Subcutaneous abdominal adipose tissue (tissue), 5 donors: Measurements from ENCODE around the gene SVOP.
"Not testable (repeated sequence)": the region's sequence is repeated elsewhere in the genome, so short reads cannot be mapped to it uniquely, and the experiment has no call there.

Source experiments
- H3K27ac ChIP-seq: one replicate; pipeline ENCODE4 v1.7.0; 2013; ENCODE audit warnings: low read depth, mild to moderate bottlenecking, inconsistent platforms, low read length, moderate library complexity
- H3K27me3 ChIP-seq, 5 donors: one replicate each; pipeline ENCODE4 v1.7.0; 2013; ENCODE audit warnings: low read length in 5 of 5, inconsistent platforms in 1 of 5; ENCODE audit not compliant: control insufficient read depth in 5 of 5, insufficient read depth in 4 of 5
- H3K36me3 ChIP-seq, 5 donors: one replicate each; pipeline ENCODE4 v1.7.0; 2013; ENCODE audit warnings: low read length in 5 of 5; ENCODE audit not compliant: control insufficient read depth in 5 of 5, insufficient read depth in 5 of 5
- H3K4me1 ChIP-seq, 5 donors: one replicate each; pipeline ENCODE4 v1.7.0; 2013; ENCODE audit warnings: low read length in 5 of 5, mild to moderate bottlenecking in 3 of 5, moderate library complexity in 1 of 5; ENCODE audit not compliant: control insufficient read depth in 5 of 5, insufficient read depth in 5 of 5
- H3K4me3 ChIP-seq, 5 donors: one replicate each; pipeline ENCODE4 v1.7.0; 2013; ENCODE audit warnings: low read length in 5 of 5, low read depth in 1 of 5
- H3K9ac ChIP-seq, 5 donors: one replicate each; pipeline ENCODE4 v1.7.0; 2013; ENCODE audit warnings: low read length in 5 of 5, mild to moderate bottlenecking in 4 of 5, moderate library complexity in 3 of 5
- H3K9me3 ChIP-seq, 5 donors: one replicate each; pipeline ENCODE4 v1.7.0; 2013; ENCODE audit warnings: low read length in 5 of 5; ENCODE audit not compliant: control insufficient read depth in 5 of 5
- donor health status: healthy.
- donor health status: healthy.
- donor health status: healthy.
- donor health status: healthy.
- donor health status: healthy.

SVOP gene

DNA sequence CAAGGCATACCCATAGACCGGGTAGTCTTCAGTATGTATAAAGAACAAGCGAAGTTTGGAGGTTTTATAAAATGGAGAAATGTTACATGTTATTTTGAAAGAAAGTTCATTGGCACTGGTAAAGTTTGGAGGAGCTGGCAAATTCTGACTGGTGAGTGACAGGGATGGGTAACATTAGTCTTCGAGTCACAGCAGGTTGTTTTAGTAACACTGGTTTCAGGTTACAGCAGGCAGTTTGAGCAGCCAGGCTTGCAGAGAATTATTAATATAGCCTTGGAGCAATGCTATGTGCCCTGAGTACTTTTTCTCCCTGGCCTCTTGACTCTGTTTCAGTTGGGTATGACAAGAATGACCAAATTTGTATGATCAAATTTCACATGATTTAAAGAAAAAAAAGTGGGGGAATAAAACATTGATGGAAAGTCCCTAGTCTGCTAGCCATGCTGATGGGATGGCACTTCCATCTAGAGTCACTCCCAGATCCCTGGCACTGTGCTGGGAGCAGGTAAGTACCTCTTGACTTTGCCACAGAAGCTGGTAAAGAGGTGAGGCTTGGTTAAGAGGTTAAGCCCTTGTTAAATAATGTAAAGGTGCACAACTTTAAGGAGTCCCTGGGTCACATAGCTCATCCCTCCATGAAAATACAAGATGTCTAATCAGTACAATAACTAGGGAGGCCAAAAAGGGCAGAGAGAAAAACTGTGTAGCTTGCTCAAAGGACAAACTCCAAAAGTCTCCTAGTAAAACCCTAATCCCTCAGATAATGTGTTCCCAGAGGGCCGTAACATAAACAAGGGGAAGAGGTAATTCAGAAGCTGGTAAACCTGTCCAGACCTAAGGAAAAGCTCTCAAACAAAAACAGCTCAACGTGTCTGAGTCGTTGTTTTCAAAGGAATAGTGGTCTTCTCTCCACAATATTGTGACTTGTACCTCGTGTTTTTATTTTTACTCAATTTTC is 12.7 kb upstream of the SVOP start:
- H3K9me3 ChIP-seq, result peaks cover 0 to 5% (median 3%) of the 10 kb centered on the region in 5 donors
- no peaks in the 10 kb centered on the region for H3K36me3 ChIP-seq
- H3K27ac ChIP-seq, result no peak overlapping the region
- peaks cover 0 to 3% (median 0%) of the 10 kb centered on the region in 5 donors for H3K27me3 ChIP-seq
- H3K4me1 ChIP-seq, result no peaks in the 10 kb centered on the region
- H3K9ac ChIP-seq, result no peak overlapping the region
- H3K4me3 ChIP-seq, result no peak overlapping the region

GRCh38 chr12:109029411-109029810 is 8.5 kb upstream of the SVOP start:
- Histone ChIP-seq H3K36me3 (no peaks in the 10 kb centered on the region), H3K9me3 (no peaks in the 10 kb centered on the region), H3K27ac (no peak overlapping the region), H3K27me3 (peaks cover 0 to 3% (median 0%) of the 10 kb centered on the region in 5 donors), H3K9ac (no peak overlapping the region), H3K4me1 (peaks cover 0 to 4% (median 0%) of the 10 kb centered on the region in 5 donors), H3K4me3 (no peak overlapping the region)

GRCh38 chr12:109028624-109029023 is 7.8 kb upstream of the SVOP start:
- H3K4me1 ChIP-seq, H3K4me3 ChIP-seq, H3K27me3 ChIP-seq: not testable (repeated sequence)

GRCh38 chr12:109027767-109028166 is 6.9 kb upstream of the SVOP start:
- H3K9ac ChIP-seq, result no peak overlapping the region
- H3K36me3 ChIP-seq, result no peaks in the 10 kb centered on the region
- peaks cover 0 to 4% (median 0%) of the 10 kb centered on the region in 5 donors for H3K4me1 ChIP-seq
- no peak overlapping the region for H3K4me3 ChIP-seq
- no peak overlapping the region for H3K27ac ChIP-seq
- peaks cover 0 to 3% (median 0%) of the 10 kb centered on the region in 5 donors for H3K27me3 ChIP-seq
- H3K9me3 ChIP-seq, result no peaks in the 10 kb centered on the region

More at GRCh38 chr12:109028624-109029023, 7.8 kb upstream of the SVOP start:
- not testable (repeated sequence) for H3K9me3 ChIP-seq, H3K36me3 ChIP-seq, H3K9ac ChIP-seq, H3K27ac ChIP-seq

- H3K9me3 ChIP-seq, result no peaks in the 10 kb centered on the region
- H3K4me3 ChIP-seq, result no peak overlapping the region
Observed at GRCh38 chr12:109020146-109020795, 597 bp downstream of the SVOP start.

GRCh38 chr12:109018296-109018695 is 2.6 kb downstream of the SVOP start:
- H3K4me3 ChIP-seq, result no peak overlapping the region
- H3K9me3 ChIP-seq, result no peaks in the 10 kb centered on the region
- no peaks in the 10 kb centered on the region for H3K36me3 ChIP-seq
- no peak overlapping the region for H3K9ac ChIP-seq
- H3K27ac ChIP-seq, result no peak overlapping the region
- peaks cover 0 to 8% (median 5%) of the 10 kb centered on the region in 5 donors for H3K4me1 ChIP-seq
- peaks cover 0 to 4% (median 0%) of the 10 kb centered on the region in 5 donors for H3K27me3 ChIP-seq

More at GRCh38 chr12:109020146-109020795, 597 bp downstream of the SVOP start:
- Histone ChIP-seq H3K4me1 (peaks cover 0 to 8% (median 5%) of the 10 kb centered on the region in 5 donors), H3K9ac (no peak overlapping the region), H3K27ac (no peak overlapping the region), H3K27me3 (no peaks in the 10 kb centered on the region), H3K36me3 (no peaks in the 10 kb centered on the region)

GRCh38 chr12:109016978-109017377 is 3.9 kb downstream of the SVOP start:
- Histone ChIP-seq H3K27me3 (peaks cover 0 to 4% (median 0%) of the 10 kb centered on the region in 5 donors), H3K36me3 (no peaks in the 10 kb centered on the region), H3K9ac (no peak overlapping the region), H3K9me3 (no peaks in the 10 kb centered on the region), H3K4me3 (no peak overlapping the region), H3K4me1 (peaks cover 0 to 8% (median 5%) of the 10 kb centered on the region in 5 donors), H3K27ac (no peak overlapping the region)

GRCh38 chr12:109016016-109016415 is 4.9 kb downstream of the SVOP start:
- Histone ChIP-seq H3K4me3 (no peak overlapping the region), H3K9me3 (no peaks in the 10 kb centered on the region), H3K36me3 (no peaks in the 10 kb centered on the region), H3K4me1 (peaks cover 0 to 7% (median 3%) of the 10 kb centered on the region in 5 donors), H3K27ac (no peak overlapping the region), H3K9ac (no peak overlapping the region), H3K27me3 (peaks cover 0 to 4% (median 0%) of the 10 kb centered on the region in 5 donors)

DNA sequence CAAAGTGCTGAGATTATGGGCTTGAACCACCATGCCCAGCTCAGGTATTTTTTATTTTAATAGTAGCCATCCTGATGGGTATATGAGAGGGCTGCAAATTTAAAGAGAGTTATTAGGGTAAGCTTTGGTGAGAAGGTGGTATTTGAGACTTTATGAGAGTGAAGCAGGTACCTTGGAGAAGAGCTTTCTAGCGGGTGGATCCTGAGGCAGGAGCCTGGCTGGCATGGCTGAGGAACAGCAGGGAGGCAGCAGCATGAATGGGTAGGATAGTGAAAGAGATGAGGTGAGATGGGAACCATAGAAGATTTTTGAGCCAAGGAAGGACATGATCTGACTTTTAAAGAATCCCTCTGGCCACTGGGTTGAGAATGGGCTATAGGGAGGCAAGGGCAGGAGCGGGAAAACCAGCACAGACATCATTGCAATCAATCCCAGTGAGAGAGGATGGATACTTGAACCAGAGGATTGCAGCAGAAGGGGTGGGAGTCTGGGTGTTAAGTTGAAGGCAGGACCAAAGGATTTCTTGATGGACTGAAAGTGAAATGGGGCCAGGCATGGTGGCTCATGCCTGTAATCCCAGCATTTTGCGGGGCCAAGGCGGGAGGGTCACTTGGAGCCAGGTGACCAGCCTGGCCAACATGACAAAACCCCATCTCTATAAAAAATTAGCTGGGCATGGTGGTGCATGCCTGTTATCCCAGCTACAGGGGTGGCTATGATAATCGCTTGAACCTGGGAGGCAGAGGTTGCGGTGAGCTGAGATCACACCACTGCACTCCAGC is 5.7 kb downstream of the SVOP start:
- Histone ChIP-seq H3K27ac (no peak overlapping the region), H3K4me3 (no peak overlapping the region), H3K36me3 (no peaks in the 10 kb centered on the region), H3K9me3 (no peaks in the 10 kb centered on the region), H3K9ac (no peak overlapping the region), H3K27me3 (peaks cover 0 to 4% (median 0%) of the 10 kb centered on the region in 5 donors), H3K4me1 (peaks cover 0 to 4% (median 0%) of the 10 kb centered on the region in 5 donors)
